T-helper 22 cell (primary cell): ENCODE measurements around the gene HRG.
A peak's percentile ranks its signal among the peaks of the same experiment; 100 is the strongest.
"Not testable (repeated sequence)": the region's sequence is repeated elsewhere in the genome, so short reads cannot be mapped to it uniquely, and the experiment has no call there.

Source experiments
- DNase-seq: peaks from one replicate; pipeline ENCODE4 v3.0.0-alpha.2; 2020; ENCODE audit warnings: low read depth

HRG gene, protein sequence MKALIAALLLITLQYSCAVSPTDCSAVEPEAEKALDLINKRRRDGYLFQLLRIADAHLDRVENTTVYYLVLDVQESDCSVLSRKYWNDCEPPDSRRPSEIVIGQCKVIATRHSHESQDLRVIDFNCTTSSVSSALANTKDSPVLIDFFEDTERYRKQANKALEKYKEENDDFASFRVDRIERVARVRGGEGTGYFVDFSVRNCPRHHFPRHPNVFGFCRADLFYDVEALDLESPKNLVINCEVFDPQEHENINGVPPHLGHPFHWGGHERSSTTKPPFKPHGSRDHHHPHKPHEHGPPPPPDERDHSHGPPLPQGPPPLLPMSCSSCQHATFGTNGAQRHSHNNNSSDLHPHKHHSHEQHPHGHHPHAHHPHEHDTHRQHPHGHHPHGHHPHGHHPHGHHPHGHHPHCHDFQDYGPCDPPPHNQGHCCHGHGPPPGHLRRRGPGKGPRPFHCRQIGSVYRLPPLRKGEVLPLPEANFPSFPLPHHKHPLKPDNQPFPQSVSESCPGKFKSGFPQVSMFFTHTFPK

GRCh38 chr3:186665625-186666188, at the start of gene HRG:
Gene HRG (plus strand): TSS chr3:186666014. CDS start chr3:186666032, 18 bp downstream.
- DNase-seq: no peak

- DNase-seq: no peak
Observed at GRCh38 chr3:186616299-186616617, 49.6 kb upstream of the HRG start.

GRCh38 chr3:186617036-186617946, 48.5 kb upstream of the HRG start:
- peak; percentile 66 for DNase-seq

- DNase-seq: no peak
Observed at GRCh38 chr3:186618318-186618938, 47.4 kb upstream of the HRG start.

GRCh38 chr3:186619787-186620212, 46.0 kb upstream of the HRG start:
- DNase-seq: no peak

DNA sequence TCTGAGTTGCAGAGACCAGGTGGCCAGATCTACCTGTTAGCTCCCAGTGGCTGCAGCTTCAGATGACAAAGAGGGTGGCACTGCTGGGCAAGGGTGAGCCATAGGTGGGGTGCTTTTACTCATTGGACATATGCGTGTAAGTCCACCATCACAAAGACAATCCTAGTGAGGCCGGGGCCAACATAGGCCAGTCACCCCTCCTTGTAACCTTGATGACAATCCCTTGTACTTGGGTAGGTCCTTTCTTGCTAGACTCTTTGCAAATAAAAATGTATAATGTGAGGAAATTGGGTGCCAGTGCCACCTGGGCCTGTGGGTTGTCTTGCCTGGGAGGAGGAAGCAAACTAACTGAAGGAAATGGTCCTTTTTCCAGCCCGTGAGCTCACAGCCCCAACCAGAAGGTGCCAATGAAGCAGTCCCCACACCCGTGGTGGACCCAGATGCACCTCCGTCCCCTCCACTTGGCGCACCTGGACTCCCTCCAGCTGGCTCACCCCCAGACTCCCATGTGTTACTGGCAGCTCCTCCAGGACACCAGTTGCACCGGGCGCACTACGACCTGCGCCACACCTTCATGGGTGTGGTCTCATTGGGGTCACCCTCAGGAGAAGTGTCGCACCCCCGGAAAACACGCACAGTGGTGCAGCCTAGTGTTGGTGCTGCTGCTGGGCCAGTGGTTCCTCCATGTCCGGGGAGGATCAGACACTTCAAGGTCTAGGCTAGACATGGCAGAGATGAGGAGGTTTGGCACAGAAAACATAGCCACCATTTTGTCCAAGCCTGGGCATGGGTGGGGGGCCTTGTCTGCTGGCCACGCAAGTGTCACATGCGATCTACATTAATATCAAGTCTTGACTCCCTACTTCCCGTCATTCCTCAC, 45.4 kb upstream of the HRG start:
- no peak for DNase-seq

- no peak for DNase-seq
Observed at GRCh38 chr3:186621894-186622650, 43.7 kb upstream of the HRG start.

GRCh38 chr3:186622651-186623310, 43.0 kb upstream of the HRG start:
- DNase-seq: no peak

DNA sequence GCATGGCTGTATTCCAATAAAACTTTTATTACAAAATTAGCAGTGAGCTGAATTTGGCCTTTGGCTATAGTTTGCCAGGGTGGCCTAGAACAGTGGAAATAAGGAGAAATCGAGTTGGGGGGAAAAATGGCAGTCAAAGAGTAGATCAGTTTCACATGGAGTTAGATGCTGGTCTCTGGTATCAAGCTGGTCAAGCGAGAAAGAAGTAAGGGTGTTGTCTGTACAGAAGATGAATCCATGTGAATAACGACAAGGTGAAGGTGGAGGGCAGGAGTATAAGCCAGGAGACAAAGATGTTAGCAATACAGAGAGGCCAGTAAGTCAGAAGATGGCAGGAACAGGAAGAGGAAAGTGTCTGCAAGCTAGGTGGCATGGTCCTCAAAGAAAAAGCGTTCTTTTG, 41.2 kb upstream of the HRG start:
- no peak for DNase-seq

DNA sequence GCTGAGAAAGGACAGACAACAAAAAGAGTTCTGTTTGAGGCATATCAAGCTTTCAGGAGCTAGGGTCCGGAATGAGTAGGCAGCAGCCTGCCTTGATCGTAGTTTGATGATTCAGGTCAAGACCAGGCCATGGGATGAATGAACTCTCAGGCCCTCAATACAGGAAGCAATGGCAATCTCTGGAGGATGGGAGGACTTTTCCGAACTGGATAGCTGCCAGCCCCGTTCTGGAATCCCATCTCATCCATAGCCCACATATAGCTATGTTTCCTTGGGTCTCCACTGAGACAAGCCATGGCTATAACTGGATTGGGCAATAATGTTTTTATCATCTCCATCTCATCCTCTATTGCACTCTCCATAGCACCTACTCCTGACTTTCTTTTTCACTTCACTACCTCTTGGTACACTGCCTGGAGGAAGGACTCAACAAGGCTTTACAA, 40.2 kb upstream of the HRG start:
- no peak for DNase-seq

DNA sequence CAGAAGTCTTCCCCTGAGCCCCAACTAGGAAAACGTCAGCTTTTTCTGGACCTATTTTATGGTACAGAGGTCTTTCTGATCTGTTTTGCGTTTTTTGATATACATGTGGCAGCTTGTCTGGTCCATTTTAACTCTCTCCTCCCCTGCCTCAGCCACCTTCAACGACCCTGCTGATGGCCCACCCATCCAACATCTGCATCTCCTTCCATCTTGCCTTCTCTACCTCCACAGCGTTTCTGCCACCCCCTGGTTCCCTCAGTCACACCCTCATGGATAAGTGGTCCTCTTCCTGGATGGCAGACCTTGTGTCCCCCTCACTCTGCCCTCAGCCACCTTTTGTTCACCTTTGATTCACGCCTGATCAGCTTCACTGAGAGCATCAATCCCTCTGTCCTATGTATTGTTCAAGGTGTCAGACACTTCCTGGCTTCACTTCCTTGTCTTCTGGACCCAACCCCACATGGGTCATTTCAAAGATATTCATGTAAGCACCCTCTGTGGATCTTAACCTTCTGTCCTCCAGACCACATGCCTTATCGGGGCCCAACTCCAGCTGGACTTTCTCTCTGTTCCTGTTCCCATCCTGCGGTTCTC, 39.5 kb upstream of the HRG start:
- no peak for DNase-seq

- DNase-seq: no peak
Observed at GRCh38 chr3:186627852-186628414, 37.9 kb upstream of the HRG start.

GRCh38 chr3:186628756-186629155, 37.1 kb upstream of the HRG start:
- no peak for DNase-seq

DNA sequence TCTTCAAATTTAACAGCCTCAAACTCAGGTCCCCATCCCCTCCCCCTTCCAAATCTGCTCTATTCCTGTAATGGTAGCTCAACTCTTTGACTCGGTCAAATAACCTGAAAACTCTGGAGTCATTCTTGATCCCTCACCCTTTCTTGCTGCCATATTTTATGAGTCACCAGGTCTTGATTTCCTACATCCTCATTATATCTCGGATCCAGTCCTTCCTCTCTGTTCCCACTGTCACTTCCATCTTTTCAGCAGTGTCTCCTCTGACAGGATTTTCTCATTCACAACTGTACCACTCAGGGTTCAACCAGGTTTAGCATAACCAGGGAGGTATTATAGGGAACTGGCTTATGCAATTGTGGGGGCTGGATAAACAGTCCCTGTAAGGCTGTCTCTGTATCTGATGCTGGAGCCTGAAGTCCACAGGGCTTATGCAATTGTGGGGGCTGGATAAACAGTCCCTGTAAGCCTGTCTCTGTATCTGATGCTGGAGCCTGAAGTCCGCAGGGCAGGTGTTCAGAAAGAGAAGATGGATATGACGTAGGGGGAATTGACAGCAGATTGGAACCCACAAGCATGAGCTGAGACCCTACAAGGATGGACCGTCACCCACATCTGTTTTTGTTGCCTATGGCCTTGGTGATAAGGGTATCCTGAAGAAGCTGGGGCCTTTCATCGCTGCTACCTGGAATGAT, 34.7 kb upstream of the HRG start:
- DNase-seq: no peak

DNA sequence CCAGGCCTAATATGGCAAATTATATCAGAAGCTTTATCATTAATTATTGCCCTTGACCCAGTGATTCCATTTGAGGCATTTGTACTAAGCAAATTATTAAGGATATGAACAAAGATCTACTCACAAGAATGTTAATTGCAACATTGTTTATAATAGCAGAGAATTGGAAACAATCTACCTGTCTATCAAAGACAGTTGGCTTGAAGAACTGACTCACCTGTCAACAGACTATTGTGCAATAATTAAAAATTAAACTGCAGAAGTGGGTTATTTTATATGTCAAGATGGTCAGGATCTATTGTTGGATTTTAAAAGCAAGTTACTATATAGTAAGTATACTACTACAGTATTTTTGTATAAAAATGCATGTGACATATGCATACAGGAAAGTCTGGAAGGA, 32.3 kb upstream of the HRG start:
- DNase-seq: no peak

GRCh38 chr3:186634207-186634606, 31.6 kb upstream of the HRG start:
- DNase-seq: not testable (repeated sequence)

DNA sequence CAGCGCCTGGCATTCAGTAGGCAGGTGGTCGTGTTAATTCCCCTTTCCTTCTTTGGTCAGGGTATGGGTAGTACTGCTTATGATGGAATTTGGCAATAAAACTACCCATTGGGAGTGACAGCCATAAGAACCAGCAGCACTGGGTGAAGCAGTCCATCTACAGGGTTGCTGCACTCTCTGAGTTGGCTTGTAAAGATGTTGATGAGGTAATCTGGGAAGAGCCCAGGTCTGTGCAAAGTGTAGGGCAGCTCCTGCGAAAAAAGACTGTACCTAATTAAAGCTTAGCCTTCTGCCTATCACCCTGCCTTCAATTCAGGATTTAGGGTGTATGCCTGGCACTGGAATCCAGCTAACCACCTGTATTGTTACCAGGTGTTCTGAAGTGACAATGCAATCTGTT, 30.3 kb upstream of the HRG start:
- DNase-seq: no peak

DNA sequence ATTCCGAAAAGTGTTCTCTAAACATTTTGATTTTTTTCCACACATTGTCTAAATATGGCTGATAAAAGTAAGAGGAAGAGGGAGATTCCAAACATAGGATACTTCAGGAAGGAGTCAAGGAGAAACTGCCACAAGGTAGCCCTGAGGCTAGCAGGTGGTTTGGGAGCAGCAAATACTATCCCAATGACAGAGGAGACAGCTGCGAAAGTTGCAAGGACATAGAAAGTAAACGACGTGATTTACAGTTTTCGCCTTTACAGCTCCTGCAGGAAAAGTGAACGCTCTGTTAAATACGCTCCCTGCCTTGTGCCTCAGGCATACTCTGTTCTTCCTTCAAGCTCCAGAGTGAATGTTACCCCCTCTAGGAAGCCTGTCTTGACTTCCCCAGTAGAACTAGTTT, 29.3 kb upstream of the HRG start:
- no peak for DNase-seq
